GM18870 (cell line): ENCODE data around the gene HOPX.
A peak's percentile ranks its signal among the peaks of the same experiment; 100 is the strongest.
"Not testable (repeated sequence)": the region's sequence is repeated elsewhere in the genome, so short reads cannot be mapped to it uniquely, and the experiment has no call there.

Experiments used
- ATAC-seq: cut with Tn5 transposase; IDR thresholded peaks from one replicate; pipeline ENCODE4 v1.9.1; 2021; ENCODE audit warnings: moderate library complexity; ENCODE audit not compliant: unreplicated experiment

Gene HOPX

DNA sequence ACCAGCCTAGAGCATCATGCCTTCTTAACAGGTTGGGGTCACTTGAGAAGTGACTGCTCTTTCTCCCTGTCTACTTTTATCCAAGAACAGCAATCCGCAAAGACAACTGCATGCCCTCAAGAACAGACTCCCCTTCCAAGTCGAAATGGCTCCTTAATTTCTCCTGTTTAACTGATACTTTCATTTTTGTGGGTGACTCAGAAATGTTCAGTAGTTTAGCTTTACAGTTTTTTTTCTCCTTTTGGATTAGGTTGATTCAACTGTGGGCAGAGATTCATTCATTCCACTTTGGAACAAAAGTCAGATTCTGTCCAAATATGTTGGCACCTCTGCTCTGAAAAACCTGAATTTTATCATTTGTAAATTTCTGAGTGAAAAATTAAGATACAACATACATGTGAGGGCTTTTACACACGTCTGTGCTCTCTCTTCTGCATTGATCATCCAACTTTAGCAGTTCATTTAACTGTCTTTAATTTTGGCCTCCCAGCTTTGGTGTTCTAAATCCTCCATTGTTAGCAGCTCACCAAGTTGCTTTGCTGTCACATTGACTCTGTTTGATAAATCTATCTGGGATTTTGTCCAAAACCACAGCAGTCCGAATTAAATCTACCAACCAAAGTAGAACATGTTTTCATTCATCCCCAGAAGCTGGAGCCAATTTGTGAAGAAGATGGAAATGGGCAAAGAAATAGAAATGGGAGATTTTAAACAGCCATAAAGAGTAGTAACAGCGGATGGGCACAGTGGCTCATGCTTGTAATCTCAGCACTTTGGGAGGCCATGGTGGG lies 50.0 kb downstream of the HOPX start:
- ATAC-seq, result no peak

DNA sequence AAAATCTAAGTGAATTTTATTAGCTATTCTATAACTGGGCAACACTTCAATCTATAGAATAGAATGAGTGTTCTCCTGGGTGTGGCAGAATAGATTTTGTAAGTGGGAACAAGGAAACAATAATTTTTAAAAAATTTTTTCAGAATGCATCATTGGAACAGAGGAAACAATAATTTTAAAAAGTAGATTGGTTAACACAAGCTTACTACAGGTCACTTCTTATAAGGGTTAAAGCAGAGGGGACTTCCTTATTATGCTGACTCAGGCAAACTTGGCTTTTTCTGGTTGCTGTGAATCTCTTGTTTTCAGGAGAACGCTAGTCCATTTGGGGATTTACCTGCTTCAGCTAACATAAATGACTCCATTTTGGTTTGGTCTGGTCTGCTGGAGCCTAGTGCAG lies 52.5 kb downstream of the HOPX start:
- no peak for ATAC-seq

DNA sequence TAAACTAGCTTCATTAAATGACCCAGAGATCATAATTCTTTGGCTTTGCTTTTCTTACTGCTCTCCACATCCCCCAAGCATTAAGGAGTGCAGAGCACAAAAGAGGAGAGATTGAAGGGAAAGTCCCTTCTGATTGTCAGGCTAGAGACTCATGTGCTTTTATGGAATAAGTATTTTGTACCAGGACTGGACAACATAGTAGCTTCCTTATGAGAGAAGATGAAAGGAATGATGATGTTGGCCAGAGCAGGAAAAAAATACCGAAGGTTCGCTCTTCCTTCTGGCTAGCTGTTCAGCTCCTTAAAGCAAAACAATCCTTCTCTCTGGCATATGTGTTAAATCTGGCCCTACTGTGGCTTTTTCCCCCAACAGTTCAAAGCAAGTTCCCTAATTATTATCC lies 53.1 kb downstream of the HOPX start:
- ATAC-seq, result no peak

DNA sequence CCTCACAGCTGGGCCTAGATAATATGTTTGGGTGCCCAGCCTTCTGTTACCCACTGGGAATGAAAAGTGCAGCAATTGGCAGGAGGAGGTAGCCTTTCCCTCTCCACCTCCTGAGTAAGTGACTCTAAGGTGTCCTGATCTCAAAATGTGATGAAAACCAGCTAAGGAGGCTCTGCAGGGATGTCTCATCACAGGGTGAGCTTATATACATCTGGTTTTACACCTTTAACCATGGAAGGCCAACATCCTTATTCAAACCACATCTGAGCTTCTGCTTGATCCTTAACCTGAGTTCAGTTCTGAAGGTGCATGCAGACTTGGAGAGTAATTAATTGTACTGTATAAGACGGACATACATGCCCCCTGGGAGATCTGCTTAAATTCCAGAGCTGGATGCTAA lies 53.7 kb downstream of the HOPX start:
- ATAC-seq, result no peak

DNA sequence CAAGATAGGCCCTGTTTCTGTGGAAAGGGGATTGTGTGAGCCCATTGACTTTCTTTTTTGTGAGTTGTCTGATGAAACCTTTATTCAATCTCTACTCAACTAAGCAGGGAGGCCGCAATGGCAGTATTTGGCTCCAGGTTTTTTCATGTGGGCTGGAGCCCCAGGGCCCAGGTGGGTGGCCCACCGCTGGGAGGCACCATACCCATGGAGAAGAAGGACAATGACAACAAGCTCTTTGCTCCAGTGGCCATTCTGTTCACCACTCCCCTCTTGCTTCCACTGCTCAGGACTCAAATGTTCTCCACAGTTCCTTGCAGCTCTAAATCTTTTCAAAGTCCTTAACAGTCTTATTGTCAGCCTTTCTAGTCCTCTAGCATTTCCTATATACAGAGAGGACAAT lies 54.1 kb downstream of the HOPX start:
- ATAC-seq, result no peak

DNA sequence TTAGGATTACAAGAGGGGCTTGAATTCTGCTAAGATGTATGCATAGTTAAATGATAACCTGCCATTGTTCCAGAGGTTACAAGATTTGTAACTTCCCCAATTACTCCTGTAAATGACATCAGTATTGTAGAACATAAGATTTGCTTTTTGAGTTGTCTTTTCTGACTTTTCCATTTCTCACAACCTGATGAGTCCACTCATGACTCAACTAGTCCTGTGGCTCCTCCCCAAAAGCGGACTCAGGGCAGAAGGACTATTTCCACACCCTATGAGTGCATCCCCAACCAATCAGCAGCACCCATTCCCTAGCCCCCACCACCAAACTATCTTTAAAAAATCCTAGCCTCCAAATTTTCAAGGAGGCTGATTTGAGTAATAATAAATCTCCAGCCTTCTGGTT lies 54.7 kb downstream of the HOPX start:
- no peak for ATAC-seq

DNA sequence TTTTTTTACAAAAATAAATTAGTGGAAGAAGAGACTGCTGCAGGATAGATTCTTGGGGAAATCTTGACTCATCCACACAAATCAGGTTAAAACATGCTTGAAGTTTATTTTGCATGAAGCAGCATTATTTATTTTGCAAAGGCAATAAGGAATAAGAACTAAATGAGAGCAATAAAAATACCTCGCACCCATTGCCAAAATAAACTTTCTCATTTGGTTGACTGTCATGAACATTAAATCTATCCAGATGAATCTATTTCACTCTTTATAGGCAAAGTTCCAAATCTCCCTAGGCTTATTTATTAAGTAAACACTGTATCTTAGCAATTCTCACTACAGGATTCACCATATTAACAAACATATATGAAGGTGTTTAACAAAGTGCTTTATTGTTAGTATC lies 58.9 kb downstream of the HOPX start:
- ATAC-seq, result no peak

DNA sequence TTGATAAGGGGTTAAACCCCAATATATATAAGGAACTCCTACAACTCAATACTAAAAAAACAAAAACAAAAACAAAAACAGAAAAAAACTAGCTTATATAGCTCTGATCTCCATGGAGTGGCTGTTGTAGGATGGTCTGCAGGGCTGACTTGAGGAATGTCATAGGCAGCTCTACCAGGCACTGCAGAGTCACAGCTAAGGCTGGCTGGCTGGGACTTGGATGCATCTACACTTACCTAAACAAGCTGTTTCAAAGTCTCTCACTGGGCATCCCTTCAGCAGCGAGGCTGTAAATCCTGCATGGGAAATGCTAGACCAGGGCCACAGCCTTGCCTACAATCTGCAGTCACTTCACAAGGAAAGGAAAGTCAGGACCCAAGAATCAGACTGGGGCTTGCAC lies 61.3 kb downstream of the HOPX start:
- no peak for ATAC-seq

DNA sequence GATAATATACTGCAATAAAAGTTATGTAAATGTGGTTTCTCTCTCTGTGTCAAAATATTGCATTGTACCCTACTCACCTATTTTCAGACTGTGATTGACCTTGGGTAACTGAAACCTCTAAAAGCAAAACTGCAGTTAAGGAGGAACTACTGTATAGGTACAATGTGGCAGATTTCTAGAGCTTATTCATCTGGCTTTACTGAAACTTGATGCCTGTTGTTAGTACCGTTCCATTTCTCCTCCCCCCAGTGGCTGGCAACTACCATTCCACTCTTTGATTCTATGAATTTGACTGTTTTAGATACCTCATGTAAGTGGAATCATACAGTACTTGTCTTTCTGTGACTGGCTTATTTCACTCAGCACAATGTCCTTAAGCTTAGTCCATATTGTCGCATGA lies 61.9 kb downstream of the HOPX start:
- peak; percentile 58 for ATAC-seq

DNA sequence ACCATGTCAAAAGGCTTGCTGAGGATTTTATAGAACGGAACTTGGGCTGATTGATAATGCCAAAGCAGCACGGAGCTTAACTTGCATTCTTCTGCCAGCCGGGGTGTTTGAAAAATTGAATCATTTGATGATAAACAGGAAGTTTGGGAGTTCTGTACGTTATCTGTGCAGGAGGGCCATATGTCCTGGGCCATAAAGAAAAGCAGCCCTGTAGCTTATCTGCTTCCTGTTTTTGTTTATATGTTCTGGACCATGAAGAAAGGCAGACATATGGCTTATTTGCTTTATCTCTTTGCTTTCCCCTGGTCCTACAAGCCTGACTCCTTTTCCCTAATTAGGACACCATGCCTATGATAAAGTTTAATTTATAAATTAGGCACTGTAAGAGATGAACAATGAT lies 62.4 kb downstream of the HOPX start:
- no peak for ATAC-seq

DNA sequence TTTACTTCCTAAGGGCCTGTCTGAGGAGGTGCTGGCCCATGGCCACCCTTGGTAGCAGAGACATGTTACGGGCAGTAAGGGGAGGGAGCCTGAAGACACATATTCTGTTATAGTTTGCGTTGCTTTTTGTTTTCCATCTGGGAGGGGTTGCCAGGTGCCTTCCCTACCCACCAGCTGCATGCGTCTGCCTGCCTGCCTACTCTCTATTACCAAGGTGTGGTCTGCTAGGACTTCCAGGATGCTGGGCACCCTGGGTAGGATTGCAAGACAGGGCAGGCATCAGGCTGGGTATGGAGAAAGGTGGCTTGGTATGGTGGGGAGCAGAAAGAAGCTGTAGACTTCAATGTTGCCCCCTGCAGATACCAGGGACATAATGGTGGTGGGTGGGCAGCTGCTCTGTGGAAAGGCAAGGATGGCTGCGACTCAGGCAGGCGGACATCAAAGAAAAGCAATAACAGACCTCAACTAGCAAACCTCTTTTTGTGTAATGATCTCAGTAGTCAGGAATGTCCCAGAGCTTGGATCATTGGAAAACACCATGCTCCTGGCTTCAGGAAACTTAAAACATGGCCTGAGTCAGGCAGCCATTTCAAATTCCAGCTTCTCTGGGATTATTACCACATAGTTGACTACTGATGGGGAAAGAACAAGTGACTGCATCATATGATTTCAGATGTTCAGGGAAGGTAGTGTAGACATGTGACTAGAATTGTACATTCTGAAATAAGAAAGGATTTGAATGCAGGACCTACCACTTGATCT lies 67.8 kb downstream of the HOPX start:
- no peak for ATAC-seq

DNA sequence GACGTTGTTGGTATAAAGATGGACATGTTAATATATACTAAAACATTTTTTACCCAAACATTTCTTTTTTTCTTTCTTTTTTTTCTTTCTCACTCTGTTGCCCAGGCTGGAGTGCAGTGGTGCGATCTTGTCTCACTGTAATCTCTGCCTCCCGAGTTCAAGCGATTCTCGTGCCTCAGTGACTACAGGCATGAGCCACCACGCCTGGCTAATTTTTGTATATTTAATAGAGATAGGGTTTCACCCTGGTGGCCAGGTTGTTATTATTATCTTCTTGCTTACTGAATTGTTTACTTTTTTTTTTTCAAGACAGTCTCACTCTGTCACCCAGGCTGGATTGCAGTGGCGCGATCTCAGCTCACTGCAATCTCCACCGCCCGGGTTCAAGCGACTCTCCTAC lies 68.8 kb downstream of the HOPX start:
- no peak for ATAC-seq

DNA sequence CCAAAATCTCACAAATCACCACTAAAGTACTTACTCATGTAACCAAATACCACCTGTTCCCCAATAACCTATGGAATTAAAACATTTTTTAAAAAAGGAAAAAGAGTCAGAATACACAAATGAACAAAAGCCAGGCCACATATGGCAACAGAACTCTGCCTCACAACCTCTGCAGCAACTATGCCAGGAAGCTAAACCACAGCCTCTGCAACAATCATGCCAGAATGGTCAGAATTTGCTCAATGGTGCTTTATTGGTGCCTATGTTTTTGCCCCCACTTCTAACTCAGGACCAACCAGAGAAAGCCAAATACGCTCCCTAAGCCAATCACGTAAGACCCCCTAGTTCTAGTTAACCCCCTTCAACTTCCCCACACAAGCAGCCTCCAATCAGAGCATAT lies 69.6 kb downstream of the HOPX start:
- no peak for ATAC-seq

DNA sequence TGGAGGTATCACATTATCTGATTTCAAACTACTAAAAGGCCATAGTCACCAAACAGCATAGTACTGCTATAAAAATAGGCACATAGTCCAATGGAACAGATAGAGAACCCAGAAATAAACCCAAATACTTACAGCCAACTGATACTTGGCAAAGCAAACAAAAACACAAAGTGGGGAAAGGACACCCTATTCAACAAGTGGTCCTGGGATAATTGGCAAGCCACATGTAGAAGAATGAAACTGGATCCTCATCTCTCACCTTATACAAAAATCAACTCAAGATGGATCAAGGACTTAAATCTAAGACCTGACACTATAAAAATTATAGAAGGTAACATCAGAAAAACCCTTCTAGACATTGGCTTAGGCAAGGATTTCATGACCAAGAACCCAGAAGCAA lies 70.9 kb downstream of the HOPX start:
- not testable (repeated sequence) for ATAC-seq

DNA sequence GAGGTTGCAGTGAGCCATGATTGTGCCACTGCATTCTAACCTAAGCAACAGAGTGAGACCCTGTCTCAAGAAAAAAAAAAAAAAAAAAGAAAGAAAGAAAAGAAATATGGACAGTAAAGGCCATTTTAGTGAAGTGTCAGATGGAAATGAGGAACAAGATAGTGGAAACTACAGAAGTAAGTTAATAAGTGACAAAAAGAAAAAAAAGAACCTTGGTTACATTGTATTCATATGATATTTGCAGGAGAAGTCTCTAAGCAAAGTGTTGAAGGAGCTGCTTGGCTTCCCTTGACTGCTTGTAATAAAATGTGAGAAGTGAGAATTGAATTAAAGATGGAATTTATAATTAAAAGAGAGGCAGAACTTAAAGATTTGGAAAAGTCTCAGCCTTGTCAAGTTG lies 73.2 kb downstream of the HOPX start:
- ATAC-seq, result no peak

DNA sequence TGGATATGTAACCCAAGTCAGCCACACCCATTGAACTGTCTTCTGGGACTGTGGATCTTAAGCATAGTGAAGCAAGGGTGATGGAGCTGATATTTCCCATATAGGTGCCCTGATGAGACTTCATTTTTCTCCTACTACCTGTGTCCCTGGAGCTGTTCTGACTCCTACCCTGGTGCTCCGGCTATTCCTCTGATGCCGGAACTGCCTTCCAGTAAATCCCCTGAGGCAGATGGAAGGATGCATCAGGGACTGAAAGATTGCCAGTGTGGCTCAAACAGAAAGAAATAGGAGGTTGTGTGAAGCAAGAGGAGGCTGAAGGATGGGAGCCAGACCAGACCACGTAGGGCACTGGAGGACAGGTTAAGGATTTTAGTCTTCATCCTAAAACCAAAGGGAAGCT lies 74.7 kb downstream of the HOPX start:
- ATAC-seq, result no peak

DNA sequence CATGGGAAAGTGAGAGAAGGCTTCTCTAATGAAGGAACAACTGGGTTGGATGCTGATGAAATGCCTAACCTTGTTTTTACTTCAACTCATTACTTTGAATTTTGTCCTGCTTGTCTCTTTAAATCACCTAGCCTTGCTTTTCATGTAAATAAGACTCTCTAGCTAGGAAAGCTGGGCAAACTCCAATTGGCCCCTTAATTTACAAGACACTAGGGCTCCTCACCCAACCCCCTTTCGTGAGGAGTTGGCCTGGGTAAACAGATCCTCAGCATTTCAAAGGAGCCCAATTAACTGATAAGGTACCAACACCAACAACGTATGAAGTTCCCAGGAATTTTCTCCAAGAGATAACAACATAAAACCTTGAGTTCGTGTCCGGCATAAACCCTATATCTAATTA lies 75.6 kb downstream of the HOPX start:
- ATAC-seq, result not testable (repeated sequence)

DNA sequence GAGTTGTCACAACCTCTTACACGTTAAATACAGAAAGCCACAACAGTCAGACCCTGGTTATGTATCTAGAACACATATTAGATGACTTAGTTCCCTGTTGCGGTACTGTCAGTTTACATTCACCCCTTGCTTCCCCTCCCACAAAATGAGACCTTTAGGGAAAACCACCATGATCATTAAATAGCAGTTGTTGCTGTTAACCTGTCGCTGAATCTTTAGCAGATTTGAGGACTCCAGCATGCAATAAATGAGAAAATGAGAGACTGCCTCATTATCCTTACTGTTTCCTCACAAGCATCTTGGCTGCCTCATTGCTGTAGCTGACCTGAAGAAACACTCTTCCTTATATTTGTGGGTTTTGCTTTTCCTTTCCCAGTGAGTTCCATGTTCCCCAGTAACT lies 77.8 kb downstream of the HOPX start:
- no peak for ATAC-seq
